SK-N-DZ (cell line): ENCODE results near the gene BORCS5.
"Not testable (repeated sequence)": the region's sequence is repeated elsewhere in the genome, so short reads cannot be mapped to it uniquely, and the experiment has no call there.

Experiments used
- DNase-seq: peaks from one replicate; pipeline ENCODE4 v3.0.0-alpha.2; 2015; ENCODE audit warnings: low spot score

BORCS5 gene

DNA sequence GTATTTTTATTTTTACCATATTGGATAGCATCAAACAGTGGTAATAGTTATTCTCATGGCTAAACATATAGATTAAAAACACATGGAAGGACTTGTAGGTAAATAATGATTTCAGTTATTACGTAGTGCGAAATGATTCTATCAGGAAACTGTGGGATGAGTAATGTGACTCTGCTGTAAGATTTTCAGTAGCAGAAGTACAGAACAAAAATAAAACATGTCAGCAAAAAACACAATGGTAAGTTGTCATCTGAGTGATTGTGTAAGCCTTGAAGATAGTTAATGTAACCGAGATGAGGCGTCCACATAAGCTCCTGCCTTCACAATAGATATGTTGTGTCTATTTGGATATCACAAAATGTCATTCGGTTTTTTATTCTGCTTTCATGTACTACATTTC, 99.8 kb downstream of the BORCS5 start:
- DNase-seq = no peak

DNA sequence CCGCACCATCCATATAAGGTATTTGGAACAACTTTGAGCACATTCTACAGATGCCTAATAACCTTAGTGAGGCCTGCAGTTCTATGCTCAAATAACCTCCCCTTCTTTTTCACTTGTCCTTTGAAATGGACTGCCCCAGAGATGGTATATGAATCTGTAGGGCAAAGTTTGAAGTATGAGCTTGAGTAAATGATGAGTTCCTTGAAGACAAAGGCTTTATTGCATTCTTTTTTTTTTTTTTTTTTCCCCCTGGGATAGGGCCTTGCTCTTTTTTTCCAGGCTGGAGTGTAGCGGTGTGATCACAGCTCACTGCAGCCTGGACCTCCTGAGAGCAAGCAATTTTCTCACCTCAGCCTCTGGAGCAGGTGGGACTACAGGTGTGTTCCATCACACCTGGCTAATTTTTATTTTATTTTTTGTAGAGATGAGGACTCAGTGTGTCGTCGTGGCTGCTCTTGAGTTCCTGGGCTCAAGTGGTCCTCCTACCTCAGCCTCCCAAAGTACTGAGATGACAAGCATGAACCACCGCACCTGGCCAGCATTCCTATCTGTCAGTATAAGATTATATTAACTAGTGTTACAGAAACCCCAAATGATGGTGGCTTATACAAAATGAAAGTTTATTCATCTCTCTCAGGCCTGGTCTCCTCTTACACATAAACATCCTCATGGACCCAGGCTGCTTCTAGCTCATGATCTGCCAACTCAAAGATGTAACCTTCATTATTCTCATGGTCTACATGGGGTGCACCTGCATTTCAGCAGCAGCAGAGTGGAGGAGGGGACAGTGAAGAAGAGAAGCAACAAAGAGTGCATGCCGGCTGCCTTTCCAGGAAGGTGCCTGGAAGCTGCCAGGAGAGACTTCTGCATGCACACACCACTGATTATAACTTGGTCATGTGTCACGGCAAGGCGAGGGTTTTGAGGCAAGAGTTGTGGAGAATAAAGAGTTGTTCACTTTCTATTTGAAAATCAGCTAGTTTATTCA, 104.4 kb downstream of the BORCS5 start:
- no peak for DNase-seq

DNA sequence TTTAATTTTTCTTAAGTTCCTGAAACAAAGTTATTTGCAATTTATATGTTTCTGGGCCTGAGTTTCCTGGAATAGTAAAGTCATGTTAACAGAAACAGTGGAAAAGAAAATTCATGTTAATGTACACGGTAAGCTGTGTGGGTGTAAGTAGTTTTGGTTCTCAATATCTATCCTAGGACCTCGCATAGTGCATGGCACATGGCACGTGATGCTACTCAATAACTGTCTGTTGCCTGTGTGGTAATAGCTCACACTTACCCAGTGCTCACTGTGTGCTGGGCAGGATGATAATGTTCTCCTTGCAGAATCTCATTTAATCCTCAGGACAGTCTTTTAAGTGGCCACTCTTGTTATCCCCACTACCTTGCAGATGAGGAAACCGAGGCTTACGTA, 105.0 kb downstream of the BORCS5 start:
- DNase-seq = no peak

DNA sequence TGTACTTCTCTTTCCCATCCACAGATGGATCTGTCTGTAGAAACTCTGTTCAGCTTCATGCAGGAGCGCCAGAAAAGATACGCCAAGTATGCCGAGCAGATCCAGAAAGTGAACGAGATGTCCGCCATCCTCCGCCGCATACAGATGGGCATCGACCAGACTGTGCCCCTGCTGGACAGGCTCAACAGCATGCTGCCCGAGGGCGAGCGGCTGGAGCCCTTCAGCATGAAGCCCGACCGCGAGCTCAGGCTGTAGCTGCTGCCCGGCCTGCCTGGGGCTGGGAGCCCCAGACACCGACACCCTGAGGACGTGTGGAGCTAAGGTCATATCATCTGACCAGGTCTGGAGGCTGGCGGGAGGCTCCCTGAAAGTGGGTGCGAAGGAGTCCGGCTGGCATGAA, 108.6 kb downstream of the BORCS5 start:
- DNase-seq = no peak

DNA sequence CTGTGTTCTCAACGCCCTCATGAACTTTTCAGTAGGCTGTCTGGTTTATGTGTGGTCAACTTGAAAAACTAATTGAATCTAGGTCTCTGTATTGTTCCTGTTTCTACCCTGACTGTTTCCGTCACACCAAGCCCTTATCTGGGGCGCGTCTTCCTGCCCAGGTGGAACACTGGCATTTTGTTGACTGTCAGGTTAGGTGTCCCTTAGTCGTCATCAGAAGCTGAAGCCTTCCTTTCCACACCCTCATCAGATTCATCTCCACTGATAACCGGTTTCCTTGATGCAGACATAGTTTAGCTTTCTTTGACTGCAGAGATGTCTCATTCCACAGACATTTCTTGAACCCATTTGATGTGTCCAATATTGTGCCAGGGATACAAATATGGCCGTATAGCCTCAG, 109.3 kb downstream of the BORCS5 start:
- DNase-seq = peak; percentile 25

DNA sequence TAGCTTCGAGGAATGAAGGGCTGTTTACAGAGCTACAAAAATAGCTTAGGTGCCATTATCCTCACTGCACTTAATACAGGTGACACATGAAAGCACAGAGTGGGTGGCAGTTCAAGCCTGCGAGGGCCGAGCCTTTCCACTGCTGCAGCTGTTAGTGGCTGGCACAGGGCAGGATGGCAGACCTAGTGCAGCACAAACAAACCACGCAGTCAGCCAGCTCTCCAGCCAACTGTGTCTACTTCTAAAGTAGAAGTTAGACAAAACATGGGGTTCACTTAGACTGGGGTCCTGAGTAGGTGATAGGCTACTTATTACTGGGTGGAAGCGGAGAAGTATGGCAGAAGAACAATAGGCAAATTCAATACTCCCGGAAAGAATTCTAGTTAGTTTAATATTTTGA, 110.4 kb downstream of the BORCS5 start:
- no peak for DNase-seq

DNA sequence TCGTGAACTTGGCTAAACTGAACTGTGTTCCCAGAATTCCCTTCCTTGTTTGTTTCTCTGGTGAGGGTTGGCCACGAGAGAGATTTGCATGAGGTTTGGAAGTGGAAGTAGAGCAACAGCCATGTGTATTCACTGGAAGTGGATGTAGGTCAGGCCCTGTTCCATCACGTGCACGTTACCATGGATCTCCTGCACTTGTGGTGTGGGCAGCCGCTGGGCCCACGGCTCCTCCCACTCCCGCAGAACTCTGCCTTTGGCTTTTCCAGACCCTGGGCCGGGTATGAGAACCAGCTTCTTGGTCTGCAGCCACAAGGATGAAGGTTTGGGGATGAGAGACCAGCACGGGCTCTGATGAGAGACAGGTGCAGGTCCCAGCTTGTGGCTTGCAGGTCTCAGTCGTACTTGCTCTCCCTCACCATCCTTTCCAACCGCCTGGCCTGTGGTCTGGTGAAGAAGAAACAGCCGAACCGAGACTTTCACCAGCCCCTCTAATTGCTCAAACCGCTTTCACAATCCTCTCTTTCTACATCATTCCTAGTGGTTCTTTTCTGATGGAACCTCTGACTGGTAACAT, 110.9 kb downstream of the BORCS5 start:
- no peak for DNase-seq

DNA sequence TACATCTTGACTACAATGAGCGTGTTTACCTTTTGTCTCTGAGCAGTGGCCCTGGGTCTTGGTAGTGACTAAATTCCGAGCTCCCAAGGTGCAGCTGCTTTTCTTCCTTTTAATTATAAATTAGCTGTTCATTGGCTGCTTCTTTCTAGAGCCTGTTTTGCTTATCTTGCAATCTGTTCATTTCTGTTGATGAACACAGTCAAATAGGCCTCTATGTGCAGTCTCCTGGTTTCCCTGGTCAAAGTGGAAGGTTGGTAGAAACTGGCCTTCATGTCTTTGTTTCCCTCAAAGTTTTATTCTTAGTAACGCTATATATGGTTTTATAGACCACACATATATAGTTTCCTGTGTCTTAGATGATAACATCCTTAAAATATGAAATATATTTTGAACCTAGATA, 111.7 kb downstream of the BORCS5 start:
- DNase-seq = no peak

DNA sequence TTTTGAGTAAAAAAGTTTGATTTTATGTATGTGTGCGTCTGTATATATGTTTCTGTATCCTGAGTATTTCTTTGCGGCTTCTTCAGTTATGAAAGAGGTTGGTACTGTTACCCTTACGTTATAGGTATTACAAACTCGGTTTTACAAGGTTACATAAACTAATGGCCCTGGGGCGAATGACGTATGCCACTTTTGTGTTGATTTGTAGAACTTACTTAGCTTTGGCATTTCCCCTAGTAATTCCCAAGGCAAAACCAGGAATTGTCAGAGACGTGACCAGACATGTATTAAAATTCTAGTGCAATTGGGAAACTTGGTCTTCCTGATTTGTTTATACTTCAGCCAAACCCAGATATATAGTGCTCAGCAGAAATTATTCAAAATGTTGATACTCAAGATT, 112.5 kb downstream of the BORCS5 start:
- DNase-seq = no peak

DNA sequence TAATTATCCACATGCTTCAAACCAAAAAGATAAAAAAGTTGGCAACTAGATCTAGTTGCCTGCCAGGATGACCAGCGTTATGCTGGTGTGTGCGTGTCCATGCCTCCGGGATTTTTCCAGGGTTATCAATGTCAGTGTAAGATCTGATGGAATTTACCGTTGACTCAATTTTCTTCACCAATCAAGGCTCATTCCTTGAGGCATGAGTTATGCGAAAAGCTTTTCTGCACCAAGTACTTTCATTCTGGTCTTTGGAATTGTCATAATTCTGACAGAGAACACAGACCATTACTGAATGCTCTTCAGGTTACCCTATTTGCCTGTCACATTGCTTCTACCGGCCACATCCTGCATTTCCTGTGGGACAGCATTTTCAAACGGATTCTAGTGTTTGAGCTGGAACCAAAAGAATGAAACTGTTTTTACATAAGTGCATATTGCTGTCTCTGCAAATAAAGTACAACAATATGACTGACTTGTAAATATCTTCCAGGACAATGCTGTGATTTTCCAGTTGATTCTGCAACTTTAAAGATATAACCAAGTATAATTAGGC, 114.0 kb downstream of the BORCS5 start:
- no peak for DNase-seq

DNA sequence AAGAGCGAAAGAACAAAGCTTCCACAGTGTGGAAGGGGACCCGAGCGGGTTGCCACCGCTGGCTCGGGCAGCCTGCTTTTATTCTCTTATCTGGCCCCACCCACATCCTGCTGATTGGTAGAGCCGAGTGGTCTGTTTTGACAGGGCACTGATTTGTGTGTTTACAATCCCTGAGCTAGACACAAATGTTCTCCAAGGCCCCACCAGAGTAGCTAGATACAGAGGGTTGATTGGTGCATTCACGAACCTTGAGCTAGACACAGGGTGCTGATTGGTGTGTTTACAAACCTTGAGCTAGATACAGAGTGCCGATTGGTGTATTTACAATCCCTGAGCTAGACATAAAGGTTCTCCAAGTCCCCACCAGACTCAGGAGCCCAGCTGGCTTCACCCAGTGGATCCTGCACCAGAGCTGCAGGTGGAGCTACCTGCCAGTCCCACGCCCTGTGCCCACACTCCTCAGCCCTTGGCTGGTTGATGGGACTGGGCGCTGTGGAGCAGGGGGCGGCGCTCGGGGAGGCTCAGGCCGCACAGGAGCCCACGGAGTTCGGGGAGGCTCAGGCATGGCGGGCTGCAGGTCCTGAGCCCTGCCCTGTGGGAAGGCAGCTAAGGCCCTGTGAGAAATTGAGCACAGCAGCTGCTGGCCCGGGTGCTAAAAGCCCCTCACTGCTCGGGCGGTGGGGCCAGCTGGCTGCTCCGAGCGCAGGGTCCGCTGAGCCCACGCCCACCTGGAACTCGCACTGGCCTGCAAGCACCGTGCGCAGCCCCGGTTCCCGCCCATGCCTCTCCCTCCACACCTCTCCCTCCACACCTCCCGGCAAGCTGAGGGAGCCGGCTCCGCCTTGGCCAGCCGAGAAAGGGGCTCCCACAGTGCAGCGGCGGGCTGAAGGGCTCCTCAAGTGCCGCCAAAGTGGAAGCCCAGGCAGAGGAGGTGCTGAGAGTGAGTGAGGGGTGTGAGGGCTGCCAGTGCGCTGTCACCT, 115.4 kb downstream of the BORCS5 start:
- not testable (repeated sequence) for DNase-seq

DNA sequence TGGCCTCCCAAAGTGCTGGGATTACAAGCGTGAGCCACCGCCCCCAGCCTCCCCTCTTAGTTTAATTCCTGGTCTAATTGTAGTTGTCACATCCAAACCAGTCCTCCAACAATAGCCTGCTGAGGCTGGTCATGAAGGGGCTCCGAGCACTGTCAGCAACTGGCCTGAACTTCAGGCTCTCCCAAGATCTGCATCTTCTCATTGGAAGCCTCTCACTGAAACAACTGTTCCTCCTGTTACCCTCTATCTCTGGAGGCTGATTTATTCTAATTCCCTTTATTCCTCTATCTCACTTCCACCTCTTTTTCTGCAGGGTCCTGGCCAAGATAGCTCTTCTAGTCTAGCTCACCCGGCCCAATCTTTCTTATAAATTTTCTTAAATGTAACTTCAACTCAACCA, 116.3 kb downstream of the BORCS5 start:
- DNase-seq = no peak

DNA sequence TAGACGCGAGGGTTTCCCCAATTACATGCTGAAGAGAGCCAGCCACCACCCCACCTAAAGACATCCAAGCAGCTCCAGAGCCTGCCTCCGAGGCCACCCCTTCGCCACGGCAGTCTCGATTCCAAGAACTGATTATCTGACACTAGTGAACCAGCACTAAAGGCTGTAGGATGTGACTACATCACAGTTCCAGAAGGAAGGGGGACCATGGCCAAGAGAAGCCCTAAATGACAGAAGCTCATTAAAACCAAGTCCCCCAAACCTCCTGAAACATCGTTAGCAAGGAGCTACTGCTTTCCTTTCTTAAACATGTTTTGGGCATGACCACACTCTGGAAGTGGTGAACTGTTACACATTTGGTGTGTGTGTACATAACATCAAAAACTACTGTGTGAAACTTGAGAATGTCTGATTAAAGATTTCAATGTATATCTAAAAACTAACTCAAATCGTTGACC, 117.6 kb downstream of the BORCS5 start:
- no peak for DNase-seq

DNA sequence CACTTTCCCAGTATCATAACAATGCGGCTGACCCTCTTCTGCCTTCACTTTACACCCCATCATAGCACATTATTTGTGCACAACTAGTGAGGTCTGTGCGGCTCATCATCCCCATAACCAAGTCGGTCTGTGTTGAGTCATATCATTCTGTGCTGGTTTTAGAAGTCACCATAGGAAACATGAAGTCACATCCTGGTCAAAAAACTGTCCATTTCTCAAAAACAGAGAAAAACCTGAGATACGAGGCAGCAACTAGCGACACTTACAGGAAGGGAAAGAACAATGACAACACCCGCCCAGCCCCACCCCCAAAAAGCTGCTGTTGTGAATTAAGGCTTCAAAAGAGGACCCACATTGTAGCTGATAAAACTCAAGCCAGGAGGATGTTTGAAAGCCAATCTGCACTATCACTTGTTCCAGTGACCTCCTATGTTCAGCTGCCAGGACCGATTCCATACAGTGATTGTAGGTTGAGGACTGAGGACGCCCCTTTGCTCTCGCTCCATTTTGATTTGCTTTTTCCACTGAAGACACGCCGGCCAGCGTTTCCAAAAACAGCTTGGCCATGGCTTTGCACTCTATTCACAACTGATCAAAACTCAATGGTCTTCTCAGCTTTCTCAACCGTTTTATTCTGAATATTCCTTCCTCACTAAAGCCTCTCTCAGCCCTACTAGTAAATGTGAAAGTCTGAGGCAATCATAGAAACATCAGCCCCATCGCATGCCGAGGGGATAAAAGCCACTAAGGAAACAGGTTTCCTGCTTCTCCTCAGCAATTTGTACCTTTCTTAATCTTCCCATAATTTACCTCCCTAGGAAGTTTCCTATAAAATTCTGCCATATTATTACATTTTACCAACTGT, 118.3 kb downstream of the BORCS5 start:
- no peak for DNase-seq

DNA sequence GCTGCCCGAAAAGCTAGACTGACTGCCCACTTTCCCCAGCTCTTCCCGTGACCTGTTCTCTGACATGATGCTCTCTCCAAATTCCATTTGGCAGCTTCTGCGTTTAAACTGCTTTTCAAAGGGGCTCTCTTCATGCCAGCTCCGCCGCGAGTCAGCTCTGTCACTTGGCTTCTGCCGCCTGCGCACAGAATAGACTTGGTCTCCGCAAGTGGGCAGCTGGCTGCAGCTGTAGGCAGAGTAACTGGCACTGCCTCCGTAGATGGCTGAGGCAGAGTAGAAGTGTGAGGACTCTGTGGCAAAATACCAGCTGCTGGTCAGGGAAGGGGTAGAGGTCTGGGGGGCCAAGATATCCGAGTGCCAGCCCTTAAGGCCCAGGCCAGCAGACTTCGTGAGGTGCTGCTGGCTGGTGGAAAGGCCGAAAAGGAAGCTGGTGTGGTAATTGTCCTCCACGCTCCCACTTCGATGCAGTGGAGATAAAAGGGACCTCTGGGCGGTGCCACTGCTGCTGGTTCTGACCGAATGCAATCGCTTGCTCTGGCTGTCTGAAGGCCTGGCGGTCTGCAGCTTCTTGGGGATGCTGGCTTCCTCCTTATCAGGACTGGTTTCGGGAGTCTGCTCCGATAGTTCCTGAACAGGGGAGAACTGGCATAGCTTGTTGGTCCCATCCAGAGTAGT, 120.1 kb downstream of the BORCS5 start:
- DNase-seq = no peak

DNA sequence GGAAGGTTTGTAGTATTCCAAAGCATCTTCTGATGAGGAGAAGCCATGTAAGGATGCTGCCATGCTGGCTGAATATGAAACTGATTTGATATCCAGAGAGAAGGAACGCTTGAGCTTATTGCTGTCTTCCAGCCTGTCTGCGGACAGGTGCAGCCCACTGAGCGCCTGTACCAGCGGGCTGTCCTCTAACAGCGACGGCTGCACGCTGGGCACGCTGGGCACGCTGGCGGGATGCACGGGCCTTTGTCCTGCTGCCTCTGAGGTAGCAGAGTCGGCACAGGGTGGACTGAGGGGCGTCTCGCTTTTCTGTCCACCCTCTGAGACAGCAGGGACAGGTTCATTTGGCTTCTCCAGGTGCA, 120.6 kb downstream of the BORCS5 start:
- no peak for DNase-seq

DNA sequence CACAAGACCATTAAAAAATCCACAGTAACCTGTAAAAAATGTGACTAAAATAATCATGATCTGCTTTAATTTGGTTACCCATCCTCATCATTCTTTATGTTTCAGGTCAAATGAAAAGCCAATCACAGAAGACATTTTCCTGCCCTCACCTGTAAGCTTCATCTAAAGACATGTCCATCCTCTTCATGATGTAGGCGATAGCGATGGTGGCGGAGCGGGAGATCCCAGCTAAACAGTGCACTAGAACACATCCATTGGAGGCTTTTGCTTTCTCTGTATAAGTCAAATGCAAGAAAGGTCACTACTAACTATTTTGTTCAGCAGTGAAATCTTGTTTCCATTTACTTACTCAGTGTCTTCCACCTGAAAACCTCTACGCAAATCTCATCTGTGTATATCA, 123.2 kb downstream of the BORCS5 start:
- no peak for DNase-seq

DNA sequence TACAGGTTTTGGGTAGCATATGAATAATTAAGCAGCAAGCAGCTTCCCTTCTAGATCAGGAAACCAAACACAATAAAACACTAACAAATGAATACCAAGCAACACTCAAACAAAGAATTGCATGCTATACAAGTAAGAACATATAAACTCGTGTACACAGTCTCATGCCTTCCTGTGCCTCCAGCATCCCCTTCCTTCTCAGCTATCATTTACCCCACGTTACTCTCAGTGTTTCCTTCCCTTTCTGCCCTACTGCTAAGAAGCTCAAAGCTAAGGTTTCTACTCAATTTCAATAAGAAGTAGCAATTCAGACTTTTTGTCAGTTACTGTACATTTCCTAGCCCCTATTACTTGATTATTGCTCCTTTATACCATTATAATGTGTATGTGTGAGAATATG, 124.8 kb downstream of the BORCS5 start:
- no peak for DNase-seq

DNA sequence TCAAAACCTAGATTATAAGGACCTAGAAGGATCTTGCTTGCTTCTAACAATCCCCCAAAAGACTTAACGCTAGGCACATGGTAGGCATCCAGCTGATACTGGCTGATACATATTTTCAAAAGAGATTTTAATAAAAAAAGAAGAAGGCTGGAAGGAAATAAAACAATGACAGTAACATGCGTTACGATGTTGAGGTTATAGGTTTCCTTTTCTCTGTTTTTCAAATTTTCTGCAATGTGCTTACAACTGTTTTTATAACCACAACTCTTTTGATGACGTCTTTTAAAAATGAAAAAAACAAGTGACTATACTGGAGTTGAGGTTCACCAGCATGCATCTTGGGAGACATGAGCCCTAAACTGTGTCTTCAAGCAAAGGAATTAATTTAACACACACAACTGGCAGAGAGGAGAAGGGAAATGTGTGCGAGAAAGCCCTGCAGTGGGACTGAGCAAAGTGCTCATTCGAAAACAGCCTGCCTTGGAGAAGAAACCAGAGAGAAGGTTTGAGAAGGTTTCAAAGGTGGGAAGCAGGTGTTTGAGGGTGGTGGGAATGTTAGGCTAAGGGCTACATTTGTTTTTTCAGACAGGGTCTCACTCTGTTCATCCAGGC, 125.4 kb downstream of the BORCS5 start:
- DNase-seq = no peak

DNA sequence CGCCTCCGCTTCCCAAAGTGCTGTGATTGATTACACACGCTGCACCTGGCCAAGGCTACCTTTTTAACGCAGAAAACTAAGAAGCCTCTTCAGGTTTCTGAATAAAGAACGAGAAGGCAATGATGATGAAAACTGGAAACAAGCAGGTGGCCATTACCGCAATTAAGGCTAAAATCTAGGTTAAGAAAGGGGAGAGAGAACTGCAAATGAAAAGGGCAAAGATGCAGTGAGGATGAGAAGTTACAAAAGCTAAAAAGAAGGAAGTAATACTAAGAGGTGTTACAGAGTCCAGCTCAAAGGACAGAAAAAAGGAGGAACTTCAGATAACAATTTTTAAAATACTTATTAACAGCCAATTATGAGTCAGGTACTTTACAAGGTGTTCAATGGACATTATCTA, 126.1 kb downstream of the BORCS5 start:
- no peak for DNase-seq
